ENCODE results near the gene SNX8.
"Not testable (repeated sequence)": the region's sequence is repeated elsewhere in the genome, so short reads cannot be mapped to it uniquely, and the experiment has no call there.

Gene SNX8

GRCh38 chr7:2326951-2327350 lies 12.7 kb upstream of the SNX8 start:
- DNase-seq, result peak; percentile 38

- DNase-seq, result peak; percentile 92
Observed at GRCh38 chr7:2325162-2325561, 10.9 kb upstream of the SNX8 start.

GRCh38 chr7:2321020-2321419 lies 6.8 kb upstream of the SNX8 start:
- no peak for DNase-seq

DNA sequence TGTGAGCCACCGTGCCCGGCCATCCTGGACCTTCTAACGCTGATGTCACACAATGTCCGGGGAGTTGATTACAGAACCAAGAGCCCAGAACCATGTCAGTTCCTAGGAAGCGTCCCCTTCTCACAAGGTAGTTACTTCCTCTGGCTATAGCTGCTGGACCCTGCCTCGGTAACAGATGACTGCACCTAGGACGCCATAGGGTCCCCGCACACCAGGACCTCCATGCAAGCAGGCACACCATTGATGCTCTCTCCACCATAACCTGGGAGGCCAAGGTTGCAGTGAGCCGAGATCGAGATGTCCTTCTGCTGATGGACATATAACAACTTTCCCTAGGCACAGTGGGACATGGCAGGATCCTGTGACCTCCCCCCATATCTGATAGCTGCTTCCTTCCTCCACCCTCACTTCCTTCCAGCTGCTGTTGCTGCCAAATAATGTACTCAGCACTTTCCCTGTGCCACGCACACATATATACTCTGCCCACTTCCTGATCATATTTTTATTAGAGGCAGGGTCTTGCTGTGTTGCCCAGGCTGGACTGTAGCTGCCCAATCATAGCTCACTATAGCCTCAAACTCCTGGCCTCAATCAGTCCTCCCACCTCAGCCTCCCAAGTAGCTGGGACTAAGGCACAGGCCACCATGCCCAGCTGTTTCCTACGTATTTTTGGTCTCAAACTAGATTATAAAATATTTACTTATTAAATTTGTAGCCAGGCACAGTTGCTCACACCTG lies 3.5 kb upstream of the SNX8 start:
- DNase-seq, result no peak

- DNase-seq, result no peak
Observed at GRCh38 chr7:2316578-2316977, 2.3 kb upstream of the SNX8 start.

- no peak for DNase-seq
Observed at GRCh38 chr7:2315787-2316186, 1.5 kb upstream of the SNX8 start.

GRCh38 chr7:2314956-2315530 lies 802 bp upstream of the SNX8 start:
- DNase-seq, result not testable (repeated sequence)

DNA sequence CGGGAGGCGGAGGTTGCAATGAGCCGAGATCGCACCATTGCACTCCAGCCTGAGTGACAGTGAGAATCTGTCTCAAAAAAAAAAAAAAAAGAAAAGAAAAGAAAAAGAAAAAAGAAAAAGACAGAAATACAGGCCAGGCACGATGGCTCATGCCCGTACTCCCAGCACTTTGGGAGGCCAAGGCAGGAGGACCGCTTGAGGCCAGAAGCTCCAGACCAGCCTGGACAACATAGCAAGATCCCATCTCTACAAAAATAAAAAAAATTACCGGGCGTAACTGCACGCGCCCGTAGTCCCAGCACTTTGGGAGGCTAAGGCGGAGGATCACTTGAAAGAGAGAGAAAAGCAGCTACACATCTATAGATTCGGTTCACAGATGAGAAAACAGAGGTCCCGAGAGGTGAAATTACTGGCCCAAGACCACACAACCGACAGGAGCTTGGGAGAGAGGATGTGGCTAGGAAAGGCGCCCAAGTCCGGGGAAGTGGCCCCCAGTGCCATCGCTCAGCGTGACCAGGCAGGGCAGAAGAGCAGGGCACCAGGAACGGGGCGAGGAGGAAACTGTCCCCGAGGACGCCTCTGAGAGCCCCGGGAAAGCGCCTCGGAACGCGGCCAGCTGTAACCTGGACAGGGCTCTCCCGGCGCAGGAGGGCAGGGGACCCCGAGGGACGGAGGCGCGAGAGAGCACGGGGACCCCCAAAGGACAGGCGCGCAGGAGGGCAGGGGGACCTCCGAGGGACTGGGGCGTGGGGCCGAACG lies 612 bp downstream of the SNX8 start:
- no peak for DNase-seq

- no peak for DNase-seq
Observed at GRCh38 chr7:2312267-2312929, 1.8 kb downstream of the SNX8 start.

DNA sequence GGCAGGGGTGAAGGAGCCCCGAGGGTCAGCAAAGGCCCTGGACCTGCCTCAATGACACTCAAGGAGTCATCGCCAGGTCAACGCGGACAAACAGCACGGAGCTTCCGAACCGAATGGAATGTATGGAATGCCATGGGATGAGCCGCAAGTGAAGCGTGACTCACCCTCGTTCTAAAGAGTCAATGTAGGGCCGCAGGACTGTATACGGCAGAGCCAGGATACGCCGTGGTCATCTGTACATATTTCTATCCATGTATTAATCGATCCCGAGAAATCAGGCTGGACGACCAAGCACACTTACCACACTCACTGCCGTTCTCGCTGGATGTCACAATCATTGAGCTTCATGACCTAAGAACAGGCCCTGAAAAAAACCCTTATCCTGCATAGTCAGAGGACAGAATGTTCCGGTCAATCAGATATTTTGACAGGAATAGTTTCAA lies 4.3 kb downstream of the SNX8 start:
- no peak for DNase-seq

DNA sequence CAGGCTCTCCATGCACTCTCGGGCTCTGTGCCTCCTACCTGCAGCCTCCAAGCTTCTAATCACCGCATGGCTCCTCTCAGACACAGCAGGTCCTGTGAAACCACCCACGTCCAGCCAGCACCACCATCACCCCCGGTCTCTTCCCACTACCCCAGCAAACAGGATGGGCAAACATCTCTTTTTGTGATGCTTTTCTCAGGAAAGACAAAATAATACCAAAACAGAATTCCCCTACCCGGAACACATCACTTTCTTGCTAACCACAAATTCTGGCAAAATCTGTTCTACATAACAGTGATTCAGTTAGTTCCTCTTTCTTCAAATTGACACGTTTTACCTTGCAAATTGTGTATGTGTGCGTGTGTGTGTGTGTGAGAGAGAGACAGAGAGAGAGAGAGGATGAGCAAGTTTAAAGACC lies 6.5 kb downstream of the SNX8 start:
- DNase-seq, result peak; percentile 48

DNA sequence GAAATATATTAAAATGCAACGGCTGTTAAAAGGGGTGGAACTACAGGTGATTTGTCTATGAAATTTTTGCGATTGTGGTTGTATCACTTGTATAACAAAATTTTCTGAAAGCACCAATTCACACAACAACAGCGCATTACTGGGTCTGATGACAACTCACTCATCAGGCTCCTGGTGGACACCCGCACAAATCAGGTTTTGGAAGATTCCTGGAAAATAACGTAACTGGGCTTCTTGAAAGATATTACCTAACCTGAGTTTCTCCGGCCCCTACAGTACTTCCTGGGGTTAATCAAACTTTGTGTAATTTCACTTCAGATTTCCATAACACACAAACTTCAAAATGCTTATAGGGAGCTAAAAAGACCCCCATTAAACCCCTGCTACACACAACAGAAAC lies 7.6 kb downstream of the SNX8 start:
- no peak for DNase-seq

DNA sequence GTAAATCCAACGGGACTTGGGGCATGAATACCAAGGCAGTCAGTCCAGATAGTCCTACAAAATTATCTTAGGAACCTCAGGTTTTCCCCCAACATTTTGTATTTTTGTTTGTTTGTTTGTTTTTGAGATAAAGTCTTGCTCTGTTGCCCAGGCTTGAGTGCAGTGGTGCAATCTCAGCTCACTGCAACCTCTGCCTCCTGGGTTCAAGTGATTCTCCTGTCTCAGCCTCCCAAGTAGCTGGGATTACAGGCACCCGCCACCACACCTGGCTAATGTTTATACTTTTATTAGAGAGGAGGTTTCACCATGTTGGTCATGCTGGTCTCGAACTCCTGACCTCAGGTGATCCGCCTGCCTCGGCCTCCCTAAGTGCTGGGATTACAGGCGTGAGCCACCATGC lies 9.0 kb downstream of the SNX8 start:
- not testable (repeated sequence) for DNase-seq

DNA sequence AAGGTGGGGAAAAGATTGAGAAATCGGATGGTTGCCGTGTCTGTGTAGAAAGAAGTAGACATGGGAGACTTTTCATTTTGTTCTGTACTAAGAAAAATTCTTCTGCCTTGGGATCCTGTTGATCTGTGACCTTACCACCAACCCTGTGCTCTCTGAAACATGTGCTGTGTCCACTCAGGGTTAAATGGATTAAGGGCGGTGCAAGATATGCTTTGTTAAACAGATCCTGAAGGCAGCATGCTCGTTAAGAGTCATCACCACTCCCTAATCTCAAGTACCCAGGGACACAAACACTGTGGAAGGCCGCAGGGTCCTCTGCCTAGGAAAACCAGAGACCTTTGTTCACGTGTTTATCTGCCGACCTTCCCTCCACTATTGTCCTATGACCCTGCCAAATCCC lies 10.7 kb downstream of the SNX8 start:
- not testable (repeated sequence) for DNase-seq

DNA sequence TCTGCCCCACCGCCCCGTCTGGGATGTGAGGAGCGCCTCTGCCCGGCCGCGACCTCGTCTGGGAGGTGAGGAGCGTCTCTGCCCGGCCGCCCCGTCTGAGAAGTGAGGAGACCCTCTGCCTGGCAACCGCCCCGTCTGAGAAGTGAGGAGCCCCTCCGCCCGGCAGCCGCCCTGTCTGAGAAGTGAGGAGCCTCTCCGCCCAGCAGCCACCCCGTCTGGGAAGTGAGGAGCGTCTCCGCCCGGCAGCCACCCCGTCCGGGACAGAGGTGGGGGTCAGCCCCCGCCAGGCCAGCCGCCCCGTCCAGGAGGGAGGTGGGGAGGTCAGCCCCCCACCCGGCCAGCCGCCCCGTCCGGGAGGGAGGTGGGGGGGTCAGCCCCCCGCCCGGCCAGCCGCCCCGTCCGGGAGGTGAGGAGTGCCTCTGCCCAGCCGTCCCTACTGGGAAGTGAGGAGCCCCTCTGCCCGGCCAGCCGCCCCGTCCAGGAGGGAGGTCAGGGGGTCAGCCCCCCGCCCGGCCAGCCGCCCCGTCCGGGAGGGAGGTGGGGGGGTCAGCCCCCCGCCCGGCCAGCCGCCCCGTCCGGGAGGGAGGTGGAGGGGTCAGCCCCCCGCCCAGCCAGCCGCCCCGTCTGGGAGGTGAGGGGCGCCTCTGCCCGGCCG lies 11.4 kb downstream of the SNX8 start:
- DNase-seq, result not testable (repeated sequence)

- no peak for DNase-seq
Observed at GRCh38 chr7:2301511-2301863, 12.8 kb downstream of the SNX8 start.

DNA sequence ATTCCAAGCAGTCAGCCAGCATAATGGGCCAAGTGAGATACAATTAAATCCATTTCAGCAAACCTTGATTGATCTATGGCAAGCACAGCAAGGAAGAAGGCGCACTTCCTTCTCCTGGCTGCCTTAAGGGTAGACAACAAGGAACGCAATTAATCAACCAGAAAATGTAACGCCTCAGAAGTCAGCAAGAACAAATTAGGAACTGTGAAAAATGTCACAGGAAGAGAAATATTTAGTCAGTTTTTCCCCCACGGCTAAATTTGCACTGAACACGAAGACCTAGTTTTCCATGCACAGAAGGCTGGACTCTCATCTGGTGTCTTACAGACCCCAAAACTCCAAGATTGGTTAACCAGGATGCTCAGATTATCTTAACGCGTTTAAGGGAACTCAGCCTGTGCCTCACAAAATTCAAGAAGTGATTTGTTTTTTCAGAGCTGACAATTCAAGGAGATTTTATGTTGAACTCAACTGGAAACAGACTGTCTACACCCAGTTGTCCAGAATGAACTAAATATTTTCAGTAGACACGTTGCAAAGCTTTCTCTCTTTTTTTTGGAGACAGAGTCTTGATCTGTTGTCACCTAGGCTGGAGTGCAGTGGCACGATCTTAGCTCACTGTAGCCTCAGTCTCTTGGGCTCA lies 14.2 kb downstream of the SNX8 start:
- peak; percentile 77 for DNase-seq

DNA sequence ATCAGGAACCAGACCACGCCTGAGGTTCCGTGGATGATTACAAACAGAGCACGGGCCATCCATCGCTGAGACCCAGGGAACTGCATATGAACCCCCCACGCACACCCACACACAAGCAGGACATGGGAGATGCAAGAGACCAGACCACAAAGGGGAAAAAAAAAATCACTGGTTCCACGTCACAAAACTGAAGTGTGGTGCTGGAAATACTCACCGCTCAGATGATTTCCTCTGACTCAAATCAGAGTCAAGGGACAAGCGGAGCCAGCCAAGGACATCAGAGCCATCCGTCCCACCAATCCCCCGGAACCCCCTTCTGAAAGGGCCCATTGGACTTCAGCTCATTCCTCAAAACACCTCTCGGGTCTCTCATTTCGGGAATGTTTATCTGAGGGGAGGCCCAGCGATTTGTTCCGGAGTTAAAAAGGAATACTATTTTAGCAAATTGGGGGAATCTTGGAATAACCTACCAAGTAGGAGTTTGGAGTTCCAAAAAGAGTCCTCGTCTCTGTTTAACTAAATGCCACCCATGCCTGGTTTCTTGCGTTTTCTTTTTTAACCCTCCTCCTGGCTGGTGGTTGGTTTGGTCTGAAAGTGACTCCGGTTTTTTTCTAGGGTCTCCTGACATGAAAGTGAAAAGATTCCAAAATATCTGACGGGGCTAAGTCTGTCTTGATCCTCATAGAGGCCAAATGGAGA lies 15.0 kb downstream of the SNX8 start:
- no peak for DNase-seq

GRCh38 chr7:2296832-2297231 lies 17.4 kb downstream of the SNX8 start:
- no peak for DNase-seq

DNA sequence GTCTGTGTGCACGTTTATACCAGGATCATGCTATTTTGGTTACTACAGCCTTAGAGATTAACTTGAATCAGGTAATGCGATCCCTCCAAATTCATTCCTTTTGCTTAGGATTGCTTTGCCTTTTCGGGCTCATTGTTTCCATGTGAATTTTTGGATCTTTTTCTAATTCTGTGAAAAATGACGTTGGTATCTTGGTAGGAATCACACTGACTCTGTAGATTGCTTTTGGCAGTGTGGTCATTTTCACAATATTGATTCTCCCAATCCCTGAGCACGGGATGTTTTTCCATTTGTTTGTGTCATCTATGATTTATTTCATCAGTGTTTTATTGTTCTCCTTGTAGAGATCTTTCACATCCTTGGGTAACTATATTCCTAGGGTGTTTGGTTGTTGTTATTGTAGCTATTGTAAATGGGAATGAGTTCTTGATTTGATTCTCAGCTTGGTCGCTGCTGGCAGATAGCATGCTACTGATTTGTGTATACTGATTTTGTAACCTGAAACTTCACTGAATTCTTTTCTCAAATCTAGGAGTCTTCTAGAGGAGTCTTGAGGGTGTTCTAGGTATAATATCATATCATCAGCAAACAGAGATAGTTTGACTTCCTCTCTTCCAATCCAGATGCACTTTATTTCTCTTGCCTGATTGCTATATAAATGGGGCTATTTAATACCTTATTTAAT lies 18.2 kb downstream of the SNX8 start:
- DNase-seq, result no peak

DNA sequence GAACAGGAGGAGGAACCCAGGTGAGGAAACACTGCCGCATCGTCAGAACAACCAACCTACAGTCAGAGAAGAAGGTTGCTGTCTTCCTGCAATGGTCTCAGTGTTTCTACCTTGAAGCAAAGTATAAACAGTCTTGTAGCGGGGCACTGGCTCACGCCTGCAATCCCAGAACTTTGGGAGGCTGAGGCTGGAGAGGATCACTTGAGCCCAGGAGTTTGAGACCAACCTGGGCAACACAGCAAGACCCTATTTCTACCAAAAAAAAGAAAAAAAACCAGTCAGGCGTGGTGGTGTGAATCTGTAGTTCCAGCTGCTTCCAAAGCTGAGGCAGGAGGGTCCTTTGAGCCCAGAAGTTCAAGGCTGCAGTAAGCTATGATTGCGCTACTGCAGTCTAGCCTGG lies 23.4 kb downstream of the SNX8 start:
- DNase-seq, result no peak
